Measurements from ENCODE around the gene SEC23A.

SEC23A gene

GRCh38 chr14:38992067-38992844, 110.8 kb downstream of the SEC23A start:
- Histone ChIP-seq H3K4me1 (ENCODE audit: low read depth, poor library complexity, severe bottlenecking) (peaks cover 9% of the 10 kb centered on the region), H3K4me2 (no peak overlapping the region), H3K27ac (no peak overlapping the region), H3K4me3 (IDR thresholded peaks at IDR 0.05; ENCODE audit: insufficient read depth, low read depth, low read length) (no peak overlapping the region), H4K20me1 (ENCODE audit: insufficient read depth) (no peaks in the 10 kb centered on the region), H3K9ac (no peak overlapping the region), H3K27me3 (ENCODE audit: insufficient read depth, low read depth) (no peaks in the 10 kb centered on the region), H3K79me2 (ENCODE audit: insufficient read depth, low read depth) (no peaks in the 10 kb centered on the region), H3K36me3 (ENCODE audit: insufficient read depth) (no peaks in the 10 kb centered on the region), H2AFZ (ENCODE audit: low read depth) (no peak overlapping the region)
- TF ChIP-seq CTCF (conservative IDR thresholded peaks at IDR 0.05; ENCODE audit: low read depth, low read length) = no peak

GRCh38 chr14:38991299-38991698, 111.7 kb downstream of the SEC23A start:
- Histone ChIP-seq H3K9ac (no peak overlapping the region), H3K79me2 (ENCODE audit: insufficient read depth, low read depth) (no peaks in the 10 kb centered on the region), H3K36me3 (ENCODE audit: insufficient read depth) (no peaks in the 10 kb centered on the region), H3K27ac (no peak overlapping the region), H3K27me3 (ENCODE audit: insufficient read depth, low read depth) (no peaks in the 10 kb centered on the region), H3K4me1 (ENCODE audit: low read depth, poor library complexity, severe bottlenecking) (peaks cover 9% of the 10 kb centered on the region), H2AFZ (ENCODE audit: low read depth) (no peak overlapping the region), H3K4me3 (IDR thresholded peaks at IDR 0.05; ENCODE audit: insufficient read depth, low read depth, low read length) (no peak overlapping the region), H3K4me2 (no peak overlapping the region), H4K20me1 (ENCODE audit: insufficient read depth) (no peaks in the 10 kb centered on the region)
- TF ChIP-seq CTCF (conservative IDR thresholded peaks at IDR 0.05; ENCODE audit: low read depth, low read length) = no peak

GRCh38 chr14:38989922-38990546, 113.0 kb downstream of the SEC23A start:
- no peaks in the 10 kb centered on the region for H3K79me2 ChIP-seq (ENCODE audit: insufficient read depth, low read depth)
- H3K4me1 ChIP-seq (ENCODE audit: low read depth, poor library complexity, severe bottlenecking) = peaks cover 9% of the 10 kb centered on the region
- peak overlapping the region; percentile 23; the same call in 1 of the 2 replicates for H3K9ac ChIP-seq
- H2AFZ ChIP-seq (ENCODE audit: low read depth) = peak overlapping the region; percentile 62
- no peaks in the 10 kb centered on the region for H3K36me3 ChIP-seq (ENCODE audit: insufficient read depth)
- peak overlapping the region; percentile 1; the same call in 1 of the 2 replicates for H3K27ac ChIP-seq
- TF ChIP-seq CTCF (conservative IDR thresholded peaks at IDR 0.05; ENCODE audit: low read depth, low read length) = no peak
- H4K20me1 ChIP-seq (ENCODE audit: insufficient read depth) = no peaks in the 10 kb centered on the region
- H3K4me3 ChIP-seq (IDR thresholded peaks at IDR 0.05; ENCODE audit: insufficient read depth, low read depth, low read length) = no peak overlapping the region
- H3K4me2 ChIP-seq = peak overlapping the region; percentile 31
- H3K27me3 ChIP-seq (ENCODE audit: insufficient read depth, low read depth) = no peaks in the 10 kb centered on the region

- Histone ChIP-seq H2AFZ (ENCODE audit: low read depth) (no peak overlapping the region), H3K79me2 (ENCODE audit: insufficient read depth, low read depth) (no peaks in the 10 kb centered on the region), H4K20me1 (ENCODE audit: insufficient read depth) (no peaks in the 10 kb centered on the region), H3K36me3 (ENCODE audit: insufficient read depth) (no peaks in the 10 kb centered on the region), H3K27me3 (ENCODE audit: insufficient read depth, low read depth) (no peaks in the 10 kb centered on the region), H3K27ac (no peak overlapping the region), H3K4me1 (ENCODE audit: low read depth, poor library complexity, severe bottlenecking) (peaks cover 9% of the 10 kb centered on the region), H3K9ac (no peak overlapping the region), H3K4me3 (IDR thresholded peaks at IDR 0.05; ENCODE audit: insufficient read depth, low read depth, low read length) (no peak overlapping the region), H3K4me2 (no peak overlapping the region)
- TF ChIP-seq CTCF (conservative IDR thresholded peaks at IDR 0.05; ENCODE audit: low read depth, low read length) = no peak
These were observed 115.3 kb downstream of the SEC23A start for GRCh38 chr14:38987781-38988180.
